Activated naive CD8-positive, alpha-beta T cell treated with anti-CD3 and anti-CD28 coated beads, Interleukin-2, amount 50 U/mL, for 16 hours (primary cell): ENCODE results near the gene CDKL5.

Experiments
- DNase-seq: peaks from one replicate; pipeline ENCODE4 v3.0.0-alpha.2; 2020; ENCODE audit warnings: low read depth, low spot score

CDKL5 gene

DNA sequence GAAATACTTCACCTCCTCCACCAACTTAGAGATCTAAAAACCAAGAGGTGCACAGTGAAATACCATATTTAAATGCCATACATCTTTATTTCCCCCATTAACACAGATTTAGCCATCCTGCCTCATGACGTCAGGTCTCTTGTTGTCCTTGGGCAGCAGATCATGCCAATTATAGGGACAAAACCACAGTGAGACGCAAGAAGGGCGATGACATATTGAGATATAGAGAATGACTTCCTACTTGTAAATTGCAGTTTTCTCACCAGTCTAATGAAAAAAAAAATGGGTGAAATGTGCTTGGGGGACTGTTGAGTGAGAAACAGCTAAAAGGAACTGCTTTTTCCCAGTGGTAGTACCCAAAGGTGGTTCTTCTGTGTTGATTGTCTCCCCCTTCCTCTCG is 222.2 kb downstream of the CDKL5 start:
- DNase-seq: no peak

- no peak for DNase-seq
Observed at GRCh38 chrX:18649498-18649951, 224.1 kb downstream of the CDKL5 start.

GRCh38 chrX:18650662-18651061 is 225.3 kb downstream of the CDKL5 start:
- no peak for DNase-seq

DNA sequence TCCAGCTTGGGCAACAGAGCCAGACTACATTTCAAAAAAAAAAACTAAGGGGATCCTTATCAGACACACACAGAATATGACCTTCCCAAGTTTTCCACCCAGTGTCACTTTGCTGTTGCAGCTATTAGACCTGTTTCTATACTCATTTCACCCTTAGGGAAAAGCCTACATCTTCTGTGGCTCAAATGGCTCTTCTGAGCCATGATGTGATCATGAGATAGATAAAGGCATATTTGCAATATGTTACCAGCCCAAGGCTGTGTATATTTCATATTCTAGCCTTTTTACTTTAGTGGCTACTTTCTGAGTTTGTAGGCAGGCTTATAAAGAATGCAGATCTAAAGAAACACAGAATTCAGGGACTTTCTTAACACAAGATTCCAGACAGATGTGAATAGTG is 227.2 kb downstream of the CDKL5 start:
- no peak for DNase-seq

DNA sequence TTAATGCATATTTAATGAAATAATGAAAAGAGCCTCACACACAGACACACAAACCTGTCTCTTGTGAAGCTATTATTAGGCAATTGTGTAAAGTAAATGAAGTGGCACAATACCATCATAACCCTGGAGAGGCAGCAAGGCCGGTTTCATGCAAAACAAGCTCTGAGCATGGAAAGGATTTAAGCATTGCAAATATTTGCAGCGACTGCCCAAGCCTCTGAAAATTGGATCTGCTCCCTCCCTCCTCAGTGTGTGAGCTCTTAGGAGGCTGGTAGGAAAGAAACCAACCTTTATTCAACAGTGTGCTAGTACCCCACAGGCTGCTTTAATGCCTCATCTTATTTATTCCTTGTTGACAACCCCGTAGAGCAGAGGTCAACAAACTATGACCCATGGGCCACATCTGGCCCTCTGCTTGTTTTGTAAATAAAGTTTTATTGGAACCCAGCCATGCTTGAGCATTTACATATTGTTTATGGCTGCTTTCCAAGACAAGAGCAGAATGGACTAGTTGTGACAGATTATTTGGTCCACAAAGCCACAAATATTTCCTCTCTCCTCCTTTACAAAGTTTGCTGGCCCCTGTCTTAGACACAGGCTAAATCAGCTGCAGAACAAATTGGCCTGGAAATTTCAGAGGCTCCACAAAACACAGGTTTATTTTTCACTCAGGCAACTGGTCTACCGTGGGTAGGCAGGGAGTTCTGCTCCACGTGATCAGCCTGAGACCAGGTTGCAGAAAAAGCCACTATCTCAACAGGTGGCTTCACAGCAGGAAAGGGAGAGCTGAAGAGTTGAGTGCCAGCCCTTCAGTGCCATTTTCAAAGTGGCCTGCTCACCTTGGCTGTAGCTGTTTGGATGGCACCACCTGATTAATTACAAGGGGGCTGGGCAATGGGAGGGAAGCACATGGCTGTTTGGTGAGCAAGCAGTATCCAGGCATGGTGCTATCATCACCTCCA is 229.7 kb downstream of the CDKL5 start:
- no peak for DNase-seq

- no peak for DNase-seq
Observed at GRCh38 chrX:18661273-18661672, 235.9 kb downstream of the CDKL5 start.

DNA sequence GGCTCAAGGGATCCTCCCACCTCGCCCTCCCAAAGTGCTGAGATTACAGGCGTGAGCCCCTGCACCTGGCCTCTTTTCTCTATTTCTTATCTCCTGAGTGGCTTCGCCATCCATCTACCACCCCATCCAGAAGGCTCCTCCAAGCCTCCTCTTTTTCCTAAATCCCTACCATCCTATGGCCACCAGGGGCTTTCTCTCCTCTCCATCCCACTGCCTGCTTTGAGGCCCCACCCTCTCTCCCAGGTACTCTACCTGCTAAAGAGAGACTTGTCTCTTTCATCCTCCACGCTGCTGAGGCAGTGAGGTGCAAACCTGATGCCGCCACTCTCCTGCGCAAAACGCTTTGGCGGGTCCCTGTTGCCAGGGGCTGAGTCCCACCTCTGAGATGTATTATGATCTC is 239.5 kb downstream of the CDKL5 start:
- DNase-seq: no peak

DNA sequence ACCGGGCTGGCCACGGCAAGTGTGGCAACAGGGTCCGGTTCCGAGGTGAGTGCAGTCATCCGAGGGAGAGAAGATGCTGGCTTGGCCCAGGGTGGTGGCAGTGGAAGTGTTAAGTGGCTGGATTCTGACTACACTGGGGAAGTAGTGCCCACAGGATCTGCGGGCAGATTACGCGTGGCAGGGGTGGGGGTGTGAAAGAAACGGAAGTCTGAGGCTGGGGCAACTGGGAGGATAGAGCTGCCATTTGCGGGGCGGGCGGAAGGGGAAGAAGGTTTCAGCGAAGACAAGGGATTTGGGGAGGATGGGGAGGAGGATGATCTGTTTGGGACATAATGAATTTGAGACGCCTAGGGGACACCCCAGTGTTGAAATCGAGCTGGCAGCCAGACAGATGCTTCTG is 241.2 kb downstream of the CDKL5 start:
- no peak for DNase-seq

DNA sequence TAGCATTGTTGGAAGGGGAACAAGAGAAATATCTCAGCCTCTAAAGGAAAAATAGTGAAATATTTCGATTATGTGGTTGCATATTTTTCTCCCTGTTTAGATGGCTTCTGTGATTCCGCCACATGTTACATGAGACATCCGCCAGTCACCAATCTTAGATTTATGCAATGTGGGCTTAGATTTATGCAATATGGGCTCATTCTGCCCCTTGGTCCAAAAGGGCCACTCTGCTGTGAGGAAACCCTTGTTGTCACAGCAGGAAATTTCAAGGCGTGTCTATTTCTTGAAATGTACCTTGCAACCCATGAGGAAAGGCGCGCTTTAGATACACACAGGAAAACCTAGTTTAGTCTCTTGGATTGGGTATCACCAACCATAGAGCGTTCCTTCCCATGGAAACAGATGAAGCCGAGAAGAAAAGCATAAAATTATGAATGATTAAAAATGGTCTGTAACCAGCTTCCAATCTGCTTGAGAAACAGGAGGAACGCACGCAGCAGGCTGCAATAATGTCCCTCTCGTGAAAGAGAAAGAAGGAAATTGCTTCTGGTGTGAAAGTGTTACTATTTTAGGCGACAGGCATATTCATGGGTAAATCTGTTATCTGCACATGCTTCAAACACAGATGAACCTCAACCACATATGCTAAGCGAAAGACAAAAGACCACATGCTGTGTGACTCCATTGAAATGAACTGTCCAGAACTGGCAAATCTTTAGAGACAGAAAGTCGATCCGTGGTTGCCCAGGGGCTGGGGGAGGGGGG is 242.8 kb downstream of the CDKL5 start:
- DNase-seq: no peak

- no peak for DNase-seq
Observed at GRCh38 chrX:18672008-18672407, 246.6 kb downstream of the CDKL5 start, which contains the start of gene RS1. RS1 (minus strand) TSS chrX:18672108; CDS start chrX:18672068, 40 bp downstream.

DNA sequence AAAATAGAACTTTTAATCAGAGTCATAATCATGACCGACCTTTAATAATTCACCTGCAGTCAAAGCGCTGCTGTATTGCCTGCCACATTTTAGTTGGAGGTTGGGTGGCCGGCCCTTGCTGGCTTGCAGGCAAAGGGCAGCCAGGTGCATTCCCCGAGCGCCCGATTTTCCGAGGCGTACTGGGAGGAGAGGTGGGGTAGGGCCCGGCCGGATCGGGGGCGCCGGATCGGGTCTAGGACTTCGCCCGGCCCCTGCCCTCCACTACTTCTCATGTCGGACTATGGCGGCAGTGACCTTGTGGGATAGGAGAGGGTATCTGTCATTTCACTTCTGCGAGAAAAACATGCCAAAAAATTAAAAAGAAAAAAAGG is 249.0 kb downstream of the CDKL5 start:
- DNase-seq: no peak

DNA sequence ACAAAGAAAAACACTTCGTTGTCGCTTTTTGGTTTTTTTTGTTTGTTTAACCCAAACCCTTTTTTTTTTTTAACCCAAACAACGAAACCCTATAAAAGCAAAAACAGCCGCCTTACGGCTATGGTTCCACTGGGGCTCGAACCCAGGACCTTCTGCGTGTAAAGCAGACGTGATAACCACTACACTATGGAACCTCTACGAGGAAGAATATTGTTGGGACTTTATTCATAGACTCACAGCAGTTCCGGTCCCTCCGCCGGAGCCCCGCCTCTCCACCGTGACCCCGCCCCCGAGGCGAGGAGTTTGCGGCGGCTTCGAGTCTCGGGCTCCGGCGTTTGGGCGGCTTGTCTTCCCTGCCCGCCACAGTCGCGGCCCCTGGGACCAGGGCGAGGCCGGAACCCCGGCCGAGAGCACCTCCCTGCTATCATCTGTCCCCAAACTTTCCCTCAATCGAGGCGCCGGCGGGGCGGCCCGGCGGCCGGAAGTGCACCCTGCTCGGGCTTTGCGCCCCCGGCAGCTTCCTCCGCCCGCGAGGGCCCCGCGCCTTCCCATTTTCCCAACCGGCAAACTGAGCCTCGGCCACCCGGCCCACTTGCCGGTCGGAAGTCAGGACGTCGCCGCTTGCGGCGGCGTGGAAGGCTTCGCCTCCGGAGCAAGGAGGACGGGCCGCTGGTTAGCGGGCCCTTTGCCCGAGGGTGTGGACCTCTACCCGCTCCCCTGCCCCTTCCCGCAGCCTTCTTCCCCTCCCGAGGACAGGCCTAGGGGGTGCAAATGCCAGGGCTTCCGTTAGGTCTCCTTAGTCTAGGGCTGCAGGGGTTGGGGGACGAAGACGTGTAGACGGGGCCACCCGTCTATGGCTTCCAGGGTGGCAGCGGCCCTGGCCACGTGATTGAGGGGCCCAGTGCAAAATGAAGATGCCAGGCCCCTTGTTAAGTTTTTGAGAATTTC is 249.7 kb downstream of the CDKL5 start:
- peak; percentile 47 for DNase-seq

GRCh38 chrX:18676050-18676449 is 250.6 kb downstream of the CDKL5 start:
- DNase-seq: no peak

DNA sequence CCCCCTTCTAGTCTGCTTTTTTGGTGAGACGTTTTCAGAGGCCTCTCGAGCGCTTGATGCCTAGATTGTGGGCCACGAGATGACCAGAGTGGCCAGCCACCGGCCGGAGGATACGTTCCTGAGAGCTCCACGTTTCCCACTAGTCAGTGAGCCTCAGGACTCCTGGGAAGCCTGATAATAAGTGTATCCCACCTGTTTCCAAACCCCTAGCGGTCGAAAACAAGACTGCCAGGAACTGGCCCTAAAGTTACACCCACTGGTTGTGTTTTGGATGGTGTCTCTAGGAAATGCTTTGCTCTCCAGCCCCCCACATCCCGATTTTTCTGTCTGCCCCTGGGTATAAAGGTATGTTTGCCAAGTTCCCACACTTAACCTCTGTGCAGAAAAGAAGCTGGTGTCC is 251.1 kb downstream of the CDKL5 start:
- DNase-seq: no peak

DNA sequence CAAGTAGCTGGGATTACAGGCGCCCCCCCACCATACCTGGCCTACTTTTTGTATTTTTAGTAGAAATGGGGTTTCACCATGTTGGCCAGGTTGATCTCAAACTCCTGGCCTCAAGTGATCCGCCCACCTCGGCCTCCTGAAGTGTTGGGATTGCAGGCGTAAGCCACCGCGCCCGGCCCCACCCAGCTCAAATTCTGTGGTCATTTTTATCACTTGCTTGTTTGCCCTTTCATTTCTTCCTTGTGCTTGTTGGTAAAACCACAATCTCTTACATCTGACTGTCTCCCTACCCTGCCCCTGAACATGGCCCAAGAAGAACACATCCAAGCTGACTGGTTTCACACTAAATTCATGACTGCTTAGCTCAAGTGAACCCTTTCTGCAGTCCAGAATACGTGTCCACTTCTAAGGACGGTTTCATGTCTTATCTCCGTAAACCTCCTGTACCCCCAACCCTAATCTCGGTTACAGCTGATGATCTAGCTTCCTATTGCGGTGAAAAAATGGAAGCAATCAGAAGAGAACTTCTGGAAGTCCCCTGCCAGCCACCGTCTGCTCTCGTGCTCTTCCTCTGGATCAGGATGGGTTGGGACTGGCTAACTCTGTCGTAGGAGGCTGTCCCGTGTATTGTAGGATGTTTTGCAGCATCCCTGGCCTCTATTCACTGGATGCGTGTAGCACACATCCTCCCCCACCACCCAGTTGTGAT is 251.9 kb downstream of the CDKL5 start:
- no peak for DNase-seq

- DNase-seq: no peak
Observed at GRCh38 chrX:18681996-18682395, 256.6 kb downstream of the CDKL5 start.

DNA sequence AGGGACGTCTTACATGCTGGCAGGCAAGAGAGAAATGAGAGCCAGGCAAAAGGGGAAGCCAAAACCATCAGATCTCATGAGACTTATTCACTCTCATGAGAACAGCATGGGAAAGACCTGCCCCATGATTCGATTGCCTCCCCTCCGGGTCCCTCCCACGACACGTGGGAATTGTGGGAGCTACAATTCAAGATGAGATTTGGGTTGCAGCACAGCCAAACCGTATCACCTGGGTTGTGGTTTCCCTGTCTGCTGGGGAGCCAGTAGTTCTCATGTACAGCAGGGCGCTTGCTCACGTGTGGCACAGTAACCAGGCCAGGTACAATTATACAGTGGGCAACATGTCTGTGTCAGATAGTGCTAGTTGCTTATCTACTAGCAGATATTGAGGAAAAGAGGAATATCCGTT is 257.6 kb downstream of the CDKL5 start:
- no peak for DNase-seq

DNA sequence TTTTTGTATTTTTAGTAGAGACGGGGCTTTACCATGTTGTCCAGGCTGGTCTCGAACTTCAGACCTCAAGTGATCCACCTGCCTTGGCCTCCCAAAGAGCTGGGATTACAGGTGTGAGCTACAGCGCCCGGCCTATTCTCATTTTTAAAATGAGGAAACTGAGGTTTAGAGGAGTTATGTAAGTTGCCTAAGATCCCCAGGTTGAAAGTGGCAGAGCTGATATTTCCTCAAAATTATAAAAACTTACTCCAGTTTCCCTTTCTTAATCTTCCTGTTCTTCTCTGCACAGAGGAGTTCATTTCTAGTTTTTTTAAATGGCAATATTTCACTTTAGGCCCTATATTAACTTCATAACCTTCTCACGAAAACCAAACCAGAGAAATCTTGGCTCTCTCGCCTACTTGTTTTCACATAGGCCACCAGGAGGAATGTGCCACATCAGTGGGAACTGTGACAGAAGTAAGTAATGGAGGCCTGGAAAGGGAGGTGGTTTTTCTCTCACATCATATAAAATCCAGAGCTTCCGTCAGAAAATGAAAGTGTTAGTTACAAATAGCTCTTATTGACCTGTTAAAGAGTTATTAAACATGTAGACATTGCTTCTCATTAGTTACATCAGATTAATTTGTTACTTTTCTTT is 262.6 kb downstream of the CDKL5 start:
- no peak for DNase-seq

GRCh38 chrX:18691431-18691830 is 266.0 kb downstream of the CDKL5 start:
- no peak for DNase-seq

DNA sequence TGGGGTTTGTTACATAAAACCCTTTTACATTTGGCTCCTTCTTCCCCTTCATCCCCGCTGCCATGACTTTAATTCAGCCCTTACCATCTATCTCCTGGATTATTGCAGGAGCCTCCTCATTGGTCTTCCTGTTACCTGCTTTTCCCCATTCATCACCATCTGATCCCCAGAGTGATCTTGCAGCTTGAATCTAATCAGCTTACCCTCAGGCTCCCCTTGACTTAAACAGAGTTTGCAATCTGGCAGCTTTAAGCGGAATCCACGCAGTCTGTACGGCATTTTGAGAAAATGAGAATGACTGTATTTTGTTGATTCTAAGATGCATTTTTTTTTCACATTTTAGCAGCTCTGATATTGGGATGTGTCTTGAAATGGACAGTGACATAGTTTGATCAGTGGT is 267.1 kb downstream of the CDKL5 start:
- DNase-seq: no peak
